AG09319 (cell line): ENCODE data around the gene CSNK2A2.

Source experiments
- DNase-seq: peaks from one replicate; pipeline ENCODE4 v3.0.0-alpha.2; 2010; ENCODE audit warnings: low read depth; ENCODE audit errors: extremely low read depth
- CTCF ChIP-seq: IDR thresholded peaks from 2 replicates; pipeline ENCODE4 v1.5.1; 2011; ENCODE audit warnings: low read depth, mild to moderate bottlenecking, inconsistent platforms, low read length, moderate library complexity

Gene CSNK2A2

GRCh38 chr16:58126451-58126961 is 71.4 kb downstream of the CSNK2A2 start:
- TF ChIP-seq CTCF = no peak
- DNase-seq = no peak

- no peak for TF ChIP-seq CTCF
Observed at GRCh38 chr16:58125781-58126335, 72.0 kb downstream of the CSNK2A2 start.

GRCh38 chr16:58125041-58125440 is 72.9 kb downstream of the CSNK2A2 start:
- no peak for TF ChIP-seq CTCF

More at GRCh38 chr16:58125781-58126335, 72.0 kb downstream of the CSNK2A2 start:
- no peak for DNase-seq

GRCh38 chr16:58124601-58124915 is 73.3 kb downstream of the CSNK2A2 start:
- no peak for TF ChIP-seq CTCF
- DNase-seq = no peak

More at GRCh38 chr16:58125041-58125440, 72.9 kb downstream of the CSNK2A2 start:
- no peak for DNase-seq

- no peak for DNase-seq
- no peak for TF ChIP-seq CTCF
Observed at GRCh38 chr16:58123896-58124600, 73.9 kb downstream of the CSNK2A2 start.

- no peak for TF ChIP-seq CTCF
- no peak for DNase-seq
Observed at GRCh38 chr16:58121132-58121531, 76.8 kb downstream of the CSNK2A2 start.

- DNase-seq = no peak
- no peak for TF ChIP-seq CTCF
Observed at GRCh38 chr16:58120234-58120633, 77.7 kb downstream of the CSNK2A2 start.
